CD8-positive, alpha-beta memory T cell (primary cell): ENCODE measurements around the gene ARHGAP45. TPM values are rescaled to one million over a fixed set of nuclear protein-coding genes. Genes with fewer than 3 reads are reported as not detected.
A peak's percentile ranks its signal among the peaks of the same experiment; 100 is the strongest.

Experiments
- CTCF ChIA-PET: fragments of 350-600 bp; sonication (Branson Sonifier 250); formaldehyde crosslinking; loops from one replicate; lab custom pipeline; 2021; ENCODE audit warnings: antibody characterized with exemption; lab: Charles Lee
- POLR2A ChIA-PET: fragments of 350-600 bp; sonication (Branson Sonifier 250); formaldehyde crosslinking; loops from one replicate; lab custom pipeline; 2021; ENCODE audit warnings: antibody characterized with exemption; lab: Charles Lee
- DNase-seq, 5 donors: peaks; one replicate each; pipeline versions ENCODE4 v3.0.0 to v3.0.0-alpha.2; 2020 to 2022; ENCODE audit warnings: mixed read lengths in 1 of 5
- H3K27ac ChIP-seq: one replicate; pipeline ENCODE4 v1.7.0; 2013; ENCODE audit warnings: low read depth, mild to moderate bottlenecking, low read length, moderate library complexity
- H3K27me3 ChIP-seq: 2 replicates; pipeline ENCODE4 v1.7.0; 2013; ENCODE audit warnings: low read length, mild to moderate bottlenecking; ENCODE audit not compliant: insufficient read depth, poor library complexity, severe bottlenecking
- H3K36me3 ChIP-seq: 2 replicates; pipeline ENCODE4 v1.7.0; 2013; ENCODE audit warnings: mild to moderate bottlenecking, low read length, moderate library complexity; ENCODE audit not compliant: insufficient read depth
- H3K4me1 ChIP-seq: 2 replicates; pipeline ENCODE4 v1.7.0; 2013; ENCODE audit warnings: mild to moderate bottlenecking, low read length, moderate library complexity; ENCODE audit not compliant: insufficient read depth
- H3K4me3 ChIP-seq: 2 replicates; pipeline ENCODE4 v1.7.0; 2013; ENCODE audit warnings: mild to moderate bottlenecking, low read length
- H3K9me3 ChIP-seq: 2 replicates; pipeline ENCODE4 v1.7.0; 2013; ENCODE audit warnings: mild to moderate bottlenecking, low read length
- H3K27ac Mint-ChIP-seq, 8 donors: one replicate each; pipeline ENCODE4 v1.8.0; 2020 to 2021; ENCODE audit warnings: mixed read lengths in 8 of 8, mild to moderate bottlenecking in 6 of 8, inconsistent platforms in 3 of 8, moderate library complexity in 3 of 8
- H3K27me3 Mint-ChIP-seq, 2 donors: one replicate each; pipeline ENCODE4 v1.8.0; 2020 to 2021; ENCODE audit warnings: mixed read lengths in 2 of 2, mild to moderate bottlenecking in 1 of 2, moderate library complexity in 1 of 2
- H3K36me3 Mint-ChIP-seq, 3 donors: one replicate each; pipeline ENCODE4 v1.8.0; 2020 to 2021; ENCODE audit warnings: mixed read lengths in 3 of 3, inconsistent platforms in 1 of 3, mild to moderate bottlenecking in 1 of 3
- H3K4me1 Mint-ChIP-seq, 3 donors: one replicate each; pipeline ENCODE4 v1.8.0; 2020 to 2021; ENCODE audit warnings: mixed read lengths in 3 of 3, inconsistent platforms in 1 of 3, mild to moderate bottlenecking in 1 of 3
- H3K4me3 Mint-ChIP-seq, 7 donors: one replicate each; pipeline ENCODE4 v1.8.0; 2020 to 2021; ENCODE audit warnings: mixed read lengths in 7 of 7, mild to moderate bottlenecking in 6 of 7, moderate library complexity in 4 of 7, inconsistent platforms in 2 of 7
- H3K9me3 Mint-ChIP-seq, 5 donors: one replicate each; pipeline ENCODE4 v1.8.0; 2020 to 2022; ENCODE audit warnings: mixed read lengths in 5 of 5, mild to moderate bottlenecking in 3 of 5, moderate library complexity in 2 of 5, inconsistent platforms in 1 of 5
- polyA plus RNA-seq: library from polyadenylated mRNA; unstranded; fragments of 300-500 nt; fragmentation: Illumina TruSeq; gene quantifications from one replicate; pipeline ENCODE4 v1.2.3, GENCODE V29; 2021
- total RNA-seq, 2 experiments: library from RNA; stranded (reverse); gene quantifications; one replicate each; pipeline ENCODE4 v1.2.3, GENCODE V29; 2021

Gene ARHGAP45
- total and polyA plus RNA-seq, 3 experiments from 2014 or later: 212 to 478 (median 220) TPM

GRCh38 chr19:1064661-1065605 lies 2.0 kb upstream of the ARHGAP45 start:
- Mint-ChIP-seq H3K4me3 (peak overlapping the region; percentile 46 to 89 (median 66)), H3K36me3 (peaks cover 8 to 29% (median 9%) of the 10 kb centered on the region in 3 donors), H3K27me3 (no peaks in the 10 kb centered on the region), H3K27ac (peak overlapping the region; percentile 36 to 96 (median 80)), H3K4me1 (peaks cover 20 to 52% (median 35%) of the 10 kb centered on the region in 3 donors), H3K9me3 (no peaks in the 10 kb centered on the region)
- peak; percentile 47 to 73 (median 62) for DNase-seq
- CTCF ChIA-PET: interaction anchor here (0.7 to 5.6 kb wide), 27 partner anchors 7 to 205 kb away, joined by 3 to 264 read pairs (median 5); partner anchors contain the start of genes ABCA7, ATP5F1D, CNN2 and RNU6-2
- Histone ChIP-seq H3K9me3 (no peaks in the 10 kb centered on the region), H3K4me3 (peak overlapping the region; percentile 26), H3K27me3 (no peaks in the 10 kb centered on the region), H3K36me3 (peaks cover 7% of the 10 kb centered on the region), H3K4me1 (peaks cover 35% of the 10 kb centered on the region), H3K27ac (no peak overlapping the region)
- POLR2A ChIA-PET: interaction anchor here (0.5 to 17.4 kb wide), 12 partner anchors 11 to 129 kb away, joined by 3 to 737 read pairs (median 6); partner anchors contain the start of genes ABCA7 and POLR2E

GRCh38 chr19:1065606-1066109 lies 1.3 kb upstream of the ARHGAP45 start:
- Mint-ChIP-seq H3K27me3 (no peaks in the 10 kb centered on the region), H3K36me3 (peaks cover 8 to 33% (median 9%) of the 10 kb centered on the region in 3 donors), H3K9me3 (no peaks in the 10 kb centered on the region), H3K27ac (peak overlapping the region; percentile 26 to 96 (median 76)), H3K4me3 (peak overlapping the region; percentile 10 to 100 (median 79)), H3K4me1 (peaks cover 21 to 54% (median 37%) of the 10 kb centered on the region in 3 donors)
- no peaks in the 10 kb centered on the region for H3K27me3 ChIP-seq
- H3K4me1 ChIP-seq: peaks cover 40% of the 10 kb centered on the region
- peak in 1 of 5 donors; percentile 49 for DNase-seq
- no peak overlapping the region for H3K27ac ChIP-seq
- ChIA-PET CTCF (interaction anchor here (1.2 to 5.6 kb wide), 6 partner anchors 8 to 47 kb away, joined by 5 to 264 read pairs (median 16); partner anchors contain the start of genes ABCA7, CNN2 and RNU6-2), POLR2A (interaction anchor here (1.0 to 17.4 kb wide), 7 partner anchors 8 to 128 kb away, joined by 3 to 737 read pairs (median 14); partner anchors contain the start of genes ABCA7, GPX4 and POLR2E)
- peak overlapping the region; percentile 26 for H3K4me3 ChIP-seq
- H3K9me3 ChIP-seq: no peaks in the 10 kb centered on the region
- H3K36me3 ChIP-seq: peaks cover 8% of the 10 kb centered on the region

- Histone ChIP-seq H3K36me3 (peaks cover 8% of the 10 kb centered on the region), H3K4me3 (peak overlapping the region; percentile 54), H3K27ac (peak overlapping the region; percentile 90), H3K27me3 (no peaks in the 10 kb centered on the region), H3K4me1 (peaks cover 45% of the 10 kb centered on the region), H3K9me3 (no peaks in the 10 kb centered on the region)
- Mint-ChIP-seq H3K9me3 (no peaks in the 10 kb centered on the region), H3K4me3 (peak overlapping the region in 6 of 7 donors; percentile 29 to 100 (median 82)), H3K27me3 (no peaks in the 10 kb centered on the region), H3K4me1 (peaks cover 21 to 54% (median 37%) of the 10 kb centered on the region in 3 donors), H3K27ac (peak overlapping the region in 5 of 8 donors; percentile 66 to 100 (median 85)), H3K36me3 (peaks cover 8 to 34% (median 9%) of the 10 kb centered on the region in 3 donors)
- DNase-seq: peak in 1 of 5 donors; percentile 53
- ChIA-PET POLR2A (interaction anchor here (1.0 to 17.4 kb wide), 13 partner anchors 8 to 203 kb away, joined by 3 to 737 read pairs (median 14); partner anchors contain the start of genes ABCA7, CIRBP, CNN2 and GPX4), CTCF (interaction anchor here (0.7 to 5.6 kb wide), 10 partner anchors 9 to 128 kb away, joined by 3 to 264 read pairs (median 10); partner anchors contain the start of genes ABCA7 and CNN2)
Measured at GRCh38 chr19:1066251-1066747, 668 bp upstream of the ARHGAP45 start.

- H3K36me3 Mint-ChIP-seq: peaks cover 12 to 37% (median 13%) of the 10 kb centered on the region in 3 donors
- H3K27me3 Mint-ChIP-seq: no peaks in the 10 kb centered on the region
- no peaks in the 10 kb centered on the region for H3K27me3 ChIP-seq
- peaks cover 13% of the 10 kb centered on the region for H3K36me3 ChIP-seq
- H3K4me1 ChIP-seq: peaks cover 55% of the 10 kb centered on the region
- H3K4me3 Mint-ChIP-seq: peak overlapping the region; percentile 87 to 100 (median 96)
- no peaks in the 10 kb centered on the region for H3K9me3 ChIP-seq
- no peaks in the 10 kb centered on the region for H3K9me3 Mint-ChIP-seq
- peak; percentile 74 to 91 (median 84) for DNase-seq
- H3K27ac Mint-ChIP-seq: peak overlapping the region; percentile 91 to 100 (median 98)
- CTCF ChIA-PET: interaction anchor here (0.9 to 5.6 kb wide), 18 partner anchors 10 to 177 kb away, joined by 3 to 264 read pairs (median 6); partner anchors contain the start of genes ABCA7, CNN2, RNU6-2 and TMEM259
- peaks cover 30 to 64% (median 46%) of the 10 kb centered on the region in 3 donors for H3K4me1 Mint-ChIP-seq
- POLR2A ChIA-PET: interaction anchor here (0.6 to 17.4 kb wide), 20 partner anchors 10 to 270 kb away, joined by 3 to 737 read pairs (median 7); partner anchors contain the start of genes ABCA7, CIRBP, CNN2 and GPX4
- H3K4me3 ChIP-seq: peak overlapping the region; percentile 81
- H3K27ac ChIP-seq: peak overlapping the region; percentile 90
Measured at GRCh38 chr19:1067341-1067957, 482 bp downstream of the ARHGAP45 start.

GRCh38 chr19:1068009-1069001 lies 1.3 kb downstream of the ARHGAP45 start:
- no peaks in the 10 kb centered on the region for H3K27me3 ChIP-seq
- DNase-seq: peak; percentile 50 to 89 (median 74)
- peak overlapping the region; percentile 87 to 100 (median 96) for H3K4me3 Mint-ChIP-seq
- H3K4me1 ChIP-seq: peaks cover 63% of the 10 kb centered on the region
- H3K9me3 Mint-ChIP-seq: no peaks in the 10 kb centered on the region
- H3K4me1 Mint-ChIP-seq: peaks cover 38 to 69% (median 55%) of the 10 kb centered on the region in 3 donors
- H3K27me3 Mint-ChIP-seq: no peaks in the 10 kb centered on the region
- ChIA-PET CTCF (interaction anchor here (0.9 to 5.6 kb wide), 15 partner anchors 11 to 125 kb away, joined by 3 to 264 read pairs (median 6); partner anchors contain the start of genes ABCA7, CNN2, RNU6-2 and TMEM259), POLR2A (interaction anchor here (0.6 to 17.4 kb wide), 18 partner anchors 10 to 271 kb away, joined by 3 to 737 read pairs (median 6); partner anchors contain the start of genes ABCA7, CIRBP, CNN2 and GPX4)
- H3K36me3 Mint-ChIP-seq: peaks cover 13 to 45% (median 15%) of the 10 kb centered on the region in 3 donors
- H3K4me3 ChIP-seq: peak overlapping the region; percentile 81
- peak overlapping the region; percentile 91 to 100 (median 98) for H3K27ac Mint-ChIP-seq
- no peaks in the 10 kb centered on the region for H3K9me3 ChIP-seq
- peak overlapping the region; percentile 90 for H3K27ac ChIP-seq
- peaks cover 22% of the 10 kb centered on the region for H3K36me3 ChIP-seq
